Renal cortical epithelial cell (primary cell): Measurements from ENCODE around the gene ART5. TPM values are rescaled to one million over a fixed set of nuclear protein-coding genes. Genes with fewer than 3 reads are reported as not detected.

Experiments used
- DNase-seq: peaks from one replicate; pipeline ENCODE4 v3.0.0-alpha.2; 2011; ENCODE audit warnings: low read depth
- total RNA-seq: library from RNA; depleted of rRNA; stranded (reverse); fragments of >200 nt; gene quantifications from 2 replicates; pipeline ENCODE4 v1.2.3, GENCODE V29; 2014

The ART5 gene
- not detected in 2 replicates for total RNA-seq

DNA sequence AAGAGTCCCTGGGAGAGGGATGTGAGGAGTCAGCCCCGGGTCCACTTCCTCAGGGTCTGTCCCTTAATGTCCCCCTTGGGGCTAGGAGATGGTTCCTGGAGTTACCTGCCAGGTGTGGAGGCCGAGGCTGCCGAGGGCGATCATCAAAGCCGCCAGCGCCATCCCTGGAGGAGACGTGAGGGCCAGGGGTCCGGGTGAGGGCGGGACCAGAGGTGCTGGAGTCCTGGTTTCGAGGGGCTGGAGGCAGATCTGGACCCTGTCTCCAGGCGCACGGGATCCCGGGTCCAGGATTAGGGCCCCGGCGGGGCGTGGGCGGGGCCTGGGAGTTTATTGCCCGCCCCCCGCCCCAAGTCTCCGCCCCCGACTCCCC, at the start of gene ART5:
ART5 (minus strand) TSS at position 292 of the 370 bp plus-strand sequence; CDS start at position 162, 130 bp downstream.
- no peak for DNase-seq

DNA sequence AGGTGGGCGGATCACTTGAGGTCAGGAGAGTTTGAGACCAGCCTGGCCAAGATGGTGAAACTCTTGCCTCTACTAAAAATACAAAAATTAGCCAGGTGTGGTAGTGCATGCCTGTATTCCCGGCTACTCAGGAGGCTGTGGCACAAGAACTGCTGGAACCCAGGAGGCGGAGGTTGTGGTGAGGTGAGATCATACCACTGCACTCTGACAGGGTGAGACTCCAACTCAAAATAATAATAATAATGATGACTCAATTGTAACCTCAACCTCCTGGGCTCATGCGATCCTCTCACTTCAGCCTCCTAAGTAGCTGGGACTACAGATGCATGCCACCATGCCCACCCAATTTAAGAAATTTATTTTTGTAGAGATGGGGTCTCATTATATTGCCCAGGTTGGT, 45.0 kb upstream of the ART5 start:
- DNase-seq = no peak

DNA sequence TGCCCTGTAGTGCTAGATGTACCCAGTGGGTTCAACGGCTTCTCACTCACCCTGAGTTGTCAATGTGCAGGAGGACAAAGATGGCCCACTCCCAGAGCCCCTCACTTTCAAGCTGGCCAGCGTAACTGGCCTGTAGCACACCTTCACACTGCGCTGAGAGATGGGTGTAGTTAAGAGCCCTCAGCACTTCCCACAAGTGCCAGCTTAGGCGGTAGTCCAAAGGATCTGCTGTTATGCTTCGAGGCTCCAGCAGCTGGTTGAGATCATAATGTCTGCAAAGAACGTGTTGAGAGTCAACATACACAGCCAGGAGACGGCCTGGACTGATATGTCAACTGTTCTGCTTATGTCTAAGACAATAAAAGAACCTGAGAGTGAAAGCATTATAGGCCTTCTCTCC, 44.1 kb upstream of the ART5 start:
- DNase-seq = no peak

DNA sequence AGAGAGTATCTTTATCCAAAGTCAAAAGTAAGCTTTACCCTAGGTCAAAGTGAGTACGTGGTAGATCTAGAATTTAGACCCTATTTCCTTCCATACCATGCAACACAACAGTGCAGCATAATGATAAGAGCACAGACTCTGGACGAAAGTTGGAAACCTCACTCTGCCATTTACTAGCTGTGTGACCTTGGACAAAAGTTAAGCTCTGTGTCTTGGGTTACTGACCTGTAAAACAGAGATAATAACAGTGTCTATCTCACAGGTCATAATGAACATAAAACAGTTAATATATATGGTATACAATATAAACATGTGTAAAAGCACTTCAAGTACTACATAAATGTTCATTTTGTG, 43.0 kb upstream of the ART5 start:
- no peak for DNase-seq

- no peak for DNase-seq
These were observed 42.5 kb upstream of the ART5 start for GRCh38 chr11:3684129-3684818.

- DNase-seq = no peak
These were observed 41.2 kb upstream of the ART5 start for GRCh38 chr11:3683039-3683438.

- no peak for DNase-seq
These were observed 37.3 kb upstream of the ART5 start for GRCh38 chr11:3679077-3679476.

GRCh38 chr11:3675971-3676370, 34.2 kb upstream of the ART5 start:
- peak; percentile 26 for DNase-seq

GRCh38 chr11:3674189-3674588, 32.4 kb upstream of the ART5 start:
- peak; percentile 98 for DNase-seq

DNA sequence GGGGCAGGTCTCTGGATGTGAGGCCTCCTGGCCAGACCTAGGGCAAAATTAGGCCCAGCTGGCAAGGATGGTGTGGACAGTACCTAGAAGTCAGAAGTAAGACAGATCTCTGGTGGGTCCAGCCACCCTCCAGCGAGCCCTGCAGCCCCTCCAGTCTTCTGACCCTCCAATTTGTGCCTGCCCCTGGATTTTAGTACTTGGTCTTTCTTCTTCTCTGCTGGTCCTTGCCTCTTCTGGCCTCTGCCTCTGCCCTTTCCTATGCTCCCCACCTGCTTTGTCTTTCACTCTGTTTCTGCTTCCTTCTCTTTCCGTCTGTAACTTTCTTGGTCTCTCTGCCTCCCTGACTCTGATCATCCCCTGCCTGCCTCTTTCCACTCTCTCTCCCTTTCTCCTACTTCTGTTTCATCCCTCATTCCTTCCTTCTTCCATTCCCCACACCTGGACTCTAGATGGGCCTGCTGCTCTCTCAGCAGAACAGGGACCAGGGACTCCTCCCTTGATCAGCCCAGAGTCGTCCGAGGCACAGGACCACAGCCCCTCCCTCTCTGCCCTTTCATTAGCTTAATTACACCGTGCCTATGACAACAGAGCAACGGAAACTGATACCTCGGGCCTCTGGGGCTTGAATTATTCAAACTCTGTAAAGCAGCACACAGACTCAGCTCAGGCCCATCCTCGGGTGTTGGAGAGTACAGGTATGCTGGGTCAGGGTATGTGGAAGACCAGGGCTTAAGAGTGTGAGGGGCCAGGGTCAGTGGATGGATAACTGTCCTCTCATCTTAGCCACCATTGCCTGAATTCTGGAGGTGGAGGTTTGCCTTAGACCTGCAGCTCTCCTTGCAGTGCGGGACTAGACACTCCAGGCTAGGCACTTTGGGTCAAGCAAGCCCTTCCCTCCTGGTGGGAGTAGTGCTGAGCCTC, 29.8 kb upstream of the ART5 start, which contains the start of gene CHRNA10:
CHRNA10 (minus strand) TSS at position 51 of the 921 bp plus-strand sequence. CDS start 72 bp downstream, outside the sequence.
- DNase-seq = no peak

DNA sequence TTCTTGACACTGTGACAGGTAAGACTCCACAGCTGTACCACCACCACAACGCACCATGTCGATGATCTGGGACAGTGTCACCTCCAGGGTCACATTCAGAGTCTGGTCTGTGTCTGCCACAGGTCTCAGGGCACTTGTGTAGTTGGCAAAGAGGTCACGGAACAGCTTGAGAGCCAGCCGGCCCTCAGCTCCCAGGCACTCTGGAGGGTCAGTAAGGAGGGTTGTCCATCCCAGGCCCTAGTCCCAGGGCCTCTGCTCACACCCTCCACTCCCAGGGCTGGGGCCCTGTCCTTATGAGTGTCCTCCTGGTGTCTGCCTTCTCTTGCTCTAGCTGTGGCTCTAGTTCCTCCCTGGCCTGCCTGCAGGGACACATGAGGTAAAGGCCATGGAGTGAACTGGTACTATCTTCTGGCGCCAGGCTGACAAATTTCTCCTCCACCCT, 28.0 kb upstream of the ART5 start:
- no peak for DNase-seq

DNA sequence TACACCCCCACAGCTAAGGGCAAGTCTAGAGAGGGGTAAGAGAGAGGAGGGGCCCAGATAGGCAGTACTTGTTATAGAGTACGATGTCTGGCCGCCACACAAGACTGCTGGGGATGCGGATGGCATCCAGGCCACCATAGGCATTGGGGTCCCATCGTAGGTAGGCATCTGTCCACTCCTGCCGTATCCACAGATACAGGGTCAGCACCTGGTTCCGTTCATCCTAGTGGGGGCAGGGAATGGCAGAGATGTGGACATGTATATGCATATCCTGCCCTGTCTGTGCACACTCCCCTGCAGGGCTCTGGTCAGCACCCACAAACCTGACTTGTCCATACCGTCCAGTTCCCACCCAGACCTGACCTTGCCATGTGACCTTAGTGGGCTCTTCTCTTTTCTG, 27.3 kb upstream of the ART5 start:
- DNase-seq = no peak

DNA sequence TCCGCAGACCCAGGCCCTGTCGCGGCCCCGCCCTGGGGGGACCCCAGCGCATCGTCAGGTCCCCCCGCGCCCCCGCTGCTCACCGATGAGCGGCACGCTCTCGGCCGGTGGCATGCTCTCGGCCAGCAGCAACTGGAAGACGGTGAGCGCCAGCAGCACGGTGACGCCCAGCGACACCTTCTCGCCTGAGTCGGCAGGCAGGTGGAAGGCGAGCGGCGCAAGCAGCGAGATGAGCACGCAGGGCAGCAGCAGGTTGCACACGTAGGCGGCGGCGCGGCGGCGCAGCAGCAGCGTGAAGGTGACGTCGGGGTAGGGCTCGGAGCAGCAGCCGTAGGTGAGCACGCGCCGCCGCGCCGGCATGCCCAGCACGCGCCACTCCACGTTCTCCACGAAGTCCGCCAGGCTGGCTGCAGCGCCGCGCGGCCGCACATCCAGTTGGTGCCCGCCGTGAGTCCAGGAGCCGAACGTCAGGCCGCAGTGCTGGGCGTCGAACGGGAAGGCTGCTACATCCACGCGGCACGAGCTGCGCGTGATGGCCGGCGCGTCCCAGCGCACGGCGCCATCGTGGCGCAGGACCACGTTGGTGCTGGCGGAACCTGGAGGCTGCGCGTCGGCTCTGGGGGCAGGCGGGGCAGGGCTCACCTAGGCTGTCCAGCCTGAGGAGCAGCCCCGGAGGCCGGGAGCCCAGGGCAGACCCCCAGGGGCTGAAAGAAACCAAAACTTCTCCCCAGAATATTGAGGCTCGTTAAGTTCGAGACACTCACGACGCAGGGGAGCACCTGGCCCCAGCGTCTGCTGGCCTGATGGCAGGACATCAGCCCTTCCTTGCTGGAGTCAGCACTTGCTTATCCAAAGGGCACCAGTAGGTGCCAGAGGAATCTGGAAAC, 25.6 kb upstream of the ART5 start:
- no peak for DNase-seq

DNA sequence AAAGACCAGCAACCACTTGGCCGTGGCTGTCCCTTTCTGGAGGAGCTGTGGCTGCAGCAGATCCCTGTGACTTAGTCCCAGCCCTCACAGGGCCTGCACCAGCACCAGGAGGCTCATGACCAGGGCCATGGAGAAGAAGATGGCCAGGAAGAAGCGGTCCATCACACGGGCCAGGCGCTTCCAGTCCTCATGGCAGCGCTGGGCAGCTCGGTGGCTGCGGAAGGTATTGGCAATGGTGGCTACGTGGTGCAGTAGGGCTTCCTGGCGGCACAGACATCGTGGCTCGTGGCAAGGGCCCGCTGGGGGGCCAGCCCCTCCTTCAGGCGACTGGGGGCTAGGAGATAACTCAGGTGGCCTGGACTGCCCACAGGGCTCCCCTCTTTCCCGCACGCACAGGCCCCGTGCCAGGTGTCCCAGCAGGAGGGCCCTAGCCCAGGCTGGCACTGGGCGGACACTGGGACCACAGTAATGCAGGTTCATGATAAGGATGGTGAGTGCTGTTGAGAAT, 24.3 kb upstream of the ART5 start:
- no peak for DNase-seq

GRCh38 chr11:3665336-3666022, 23.7 kb upstream of the ART5 start:
- DNase-seq = no peak

DNA sequence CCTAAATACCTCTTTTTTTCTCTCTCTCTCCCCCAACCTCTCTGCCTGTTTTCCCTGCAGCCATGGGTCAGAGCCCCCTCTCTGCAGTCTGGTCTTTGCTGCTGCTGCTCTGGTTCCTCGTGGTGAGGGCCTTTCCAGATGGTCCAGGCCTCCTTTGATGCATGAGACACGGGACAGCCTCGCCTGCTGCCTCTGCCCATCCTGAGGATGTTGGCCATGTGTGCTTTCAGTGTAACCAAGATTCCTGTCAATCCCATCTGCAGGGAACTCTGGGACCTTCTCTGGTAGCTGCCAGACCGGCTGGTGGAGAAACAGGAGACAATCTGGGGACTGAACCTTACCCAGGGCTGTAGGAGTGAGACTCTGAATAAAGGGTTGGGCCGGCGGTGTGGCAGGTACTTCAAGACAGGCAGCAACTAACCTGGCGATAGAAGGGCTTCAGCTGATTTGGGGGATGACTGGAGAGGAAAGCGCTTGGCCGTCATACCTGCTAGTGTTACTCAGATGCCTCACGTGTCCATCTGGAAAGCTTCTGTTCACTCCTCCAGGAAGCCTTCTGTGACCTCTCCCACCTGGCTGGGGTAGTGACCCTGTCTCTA, 22.3 kb upstream of the ART5 start:
- DNase-seq = no peak

GRCh38 chr11:3662856-3663255, 21.1 kb upstream of the ART5 start:
- no peak for DNase-seq

GRCh38 chr11:3660960-3661359, 19.2 kb upstream of the ART5 start:
- no peak for DNase-seq

- no peak for DNase-seq
These were observed 18.1 kb upstream of the ART5 start for GRCh38 chr11:3659595-3660515.

GRCh38 chr11:3658252-3658651, 16.5 kb upstream of the ART5 start:
- DNase-seq = no peak
